NCI-H82 (cell line): ENCODE results near the gene FHOD3.

Experiments used
- DNase-seq: peaks from one replicate; lab custom pipeline; 2025; lab: John Stamatoyannopoulos, UW

FHOD3 gene

DNA sequence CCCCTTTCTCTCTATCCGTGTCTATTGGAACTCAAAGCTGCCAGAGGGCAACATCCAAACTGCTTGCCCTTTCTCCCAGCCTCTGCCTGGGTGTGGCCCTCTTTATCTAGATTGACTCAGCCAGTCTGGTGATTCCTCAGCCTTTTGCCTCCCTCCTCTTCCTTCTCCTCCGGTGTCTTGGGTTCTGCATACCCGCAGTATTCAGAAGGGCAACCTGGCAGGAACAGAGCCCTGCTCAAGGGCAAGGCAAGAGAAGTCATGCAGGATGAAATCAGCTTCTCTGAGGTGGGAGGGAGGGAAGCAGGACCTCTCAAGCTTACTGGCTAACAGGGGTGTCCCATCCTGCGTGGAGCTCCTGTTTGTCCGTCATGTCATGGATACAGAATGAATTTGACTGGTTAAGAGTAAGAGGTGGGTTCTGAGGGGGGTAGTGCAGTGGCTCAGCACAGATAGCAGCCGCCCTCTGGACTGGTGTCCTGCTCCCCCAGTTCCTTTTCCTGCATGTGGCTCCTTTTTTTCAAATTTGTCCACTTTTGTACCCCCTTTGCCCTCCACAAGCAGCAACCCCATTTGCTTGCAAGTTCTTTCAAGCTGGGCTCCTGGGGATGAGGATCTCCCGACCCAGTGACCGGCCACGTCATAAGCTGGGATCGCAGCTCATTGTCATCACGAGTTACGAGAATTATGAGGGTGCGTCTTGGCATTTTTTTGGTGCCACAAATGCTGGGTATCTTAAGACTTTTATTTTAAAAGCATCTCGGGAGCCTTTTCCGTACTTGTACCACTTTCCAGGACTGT, 154.1 kb downstream of the FHOD3 start:
- DNase-seq, result no peak

DNA sequence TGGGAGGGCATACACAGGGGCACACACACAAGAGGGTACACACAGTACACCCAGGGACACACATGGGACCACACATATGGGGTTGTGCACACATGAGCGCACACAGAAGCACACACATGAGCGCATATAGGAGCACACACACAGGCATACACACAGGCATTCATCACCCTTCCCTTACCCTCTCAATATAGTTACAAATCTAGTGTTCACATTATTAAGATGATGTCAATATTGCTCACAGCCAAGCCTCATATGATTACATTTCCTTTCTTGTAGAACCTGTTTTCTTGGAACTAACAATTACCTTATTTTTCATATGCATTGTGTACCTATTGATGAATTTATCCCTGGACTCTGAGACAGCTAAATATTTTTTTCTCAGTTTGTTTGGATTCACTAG, 156.7 kb downstream of the FHOD3 start:
- DNase-seq, result no peak

DNA sequence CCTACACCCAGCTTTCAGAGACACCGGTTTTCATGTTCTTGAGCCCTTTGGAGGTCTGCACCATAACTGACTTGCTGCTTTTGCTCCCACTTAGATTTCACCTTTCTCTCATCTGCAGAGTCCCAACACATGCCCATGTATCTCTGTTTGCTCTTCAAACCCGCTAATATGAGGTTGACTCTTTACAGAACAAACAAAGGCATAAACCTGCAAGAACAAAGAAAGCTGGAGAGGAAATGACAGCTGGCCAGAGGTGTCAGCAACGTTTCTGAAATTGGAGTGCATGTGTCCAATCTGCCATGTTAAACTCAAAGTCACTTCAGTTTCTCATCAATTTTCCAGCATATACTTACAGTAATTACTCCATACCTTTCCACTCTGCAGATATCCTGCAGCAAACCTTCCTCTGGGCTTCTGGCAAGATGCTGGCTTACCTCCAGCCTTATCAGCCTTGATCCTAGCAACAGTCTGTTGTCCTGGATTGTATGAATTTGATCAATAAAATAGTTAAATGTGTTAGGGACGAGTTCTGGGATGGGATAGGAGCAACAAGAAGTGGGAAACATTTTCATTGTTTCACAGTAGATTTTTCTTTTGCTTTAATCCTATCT, 157.4 kb downstream of the FHOD3 start:
- DNase-seq, result no peak

DNA sequence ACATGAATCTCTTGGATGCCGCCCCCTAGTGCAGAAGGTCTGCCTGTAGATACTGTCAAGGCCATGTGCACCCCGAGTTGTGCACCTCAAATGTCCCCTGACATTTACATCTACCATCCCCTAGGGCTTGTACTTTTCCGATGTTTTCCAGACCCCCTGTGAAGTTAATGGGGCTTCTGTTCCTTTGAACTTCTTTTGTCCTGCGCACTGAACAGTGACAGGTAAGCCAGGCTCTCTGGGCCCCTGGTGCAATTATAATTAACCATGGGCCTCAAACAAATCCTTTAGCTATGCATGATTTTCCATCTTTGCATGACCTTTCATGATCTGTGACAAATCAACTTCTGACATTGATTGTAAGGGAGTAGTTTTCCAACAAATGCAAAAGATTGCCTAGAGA, 158.4 kb downstream of the FHOD3 start:
- no peak for DNase-seq

DNA sequence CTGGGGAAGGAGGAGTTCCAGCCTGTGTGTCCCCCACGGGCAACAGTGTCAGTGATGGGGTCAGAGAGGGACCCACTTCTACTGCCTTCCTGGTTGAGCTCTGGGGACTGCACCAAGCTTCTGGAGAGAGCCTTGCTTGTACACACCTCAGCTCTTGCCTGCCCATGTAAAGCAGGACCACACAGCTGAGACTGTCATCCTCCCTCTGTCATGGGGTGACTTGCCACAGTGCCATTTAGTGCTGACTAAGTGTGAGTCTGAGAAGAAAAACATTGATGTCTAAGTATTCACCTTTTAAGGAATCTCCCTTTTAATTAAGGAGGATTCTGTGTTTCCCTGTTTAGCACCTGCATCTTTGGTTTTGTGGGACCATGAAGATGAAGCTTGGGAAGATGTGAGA, 159.1 kb downstream of the FHOD3 start:
- DNase-seq, result no peak

DNA sequence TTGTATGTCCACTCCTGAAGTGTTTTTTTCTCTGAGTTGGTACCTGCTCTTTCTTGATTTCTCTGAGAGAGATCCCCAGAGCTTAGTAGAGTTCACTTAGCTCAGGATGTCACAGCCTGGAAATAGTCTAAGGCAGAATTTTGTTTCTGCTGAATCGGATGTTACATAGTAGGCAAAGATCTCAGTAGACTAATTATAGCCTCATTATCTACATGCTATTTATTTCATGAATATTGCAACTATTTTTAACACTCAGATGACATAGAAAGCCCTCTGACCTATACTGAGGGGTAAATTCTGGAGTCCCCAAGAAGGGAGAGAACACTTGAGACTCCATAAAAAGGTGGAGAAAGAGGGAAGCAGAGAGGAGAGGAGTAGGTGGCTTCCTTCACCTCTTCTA, 160.2 kb downstream of the FHOD3 start:
- DNase-seq, result no peak

DNA sequence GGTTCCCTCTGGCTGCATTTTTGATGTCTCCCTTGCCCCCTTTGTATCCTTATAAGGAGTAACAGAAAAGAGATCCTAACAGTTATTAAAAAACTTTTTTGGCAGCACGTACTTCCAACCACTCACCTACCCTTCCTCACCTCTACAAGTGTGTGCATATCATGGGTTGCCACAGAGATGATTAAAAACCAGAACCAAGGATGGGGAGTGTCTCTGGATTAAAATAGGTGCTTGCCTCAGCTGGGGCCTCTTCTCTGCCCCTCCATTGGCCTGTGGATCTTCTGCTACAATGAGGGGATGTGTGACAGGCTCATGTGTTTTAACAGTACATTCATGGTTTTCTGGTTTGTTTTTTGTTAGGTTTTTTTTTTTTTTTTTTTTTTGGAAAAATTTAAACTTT, 160.8 kb downstream of the FHOD3 start:
- DNase-seq, result no peak

DNA sequence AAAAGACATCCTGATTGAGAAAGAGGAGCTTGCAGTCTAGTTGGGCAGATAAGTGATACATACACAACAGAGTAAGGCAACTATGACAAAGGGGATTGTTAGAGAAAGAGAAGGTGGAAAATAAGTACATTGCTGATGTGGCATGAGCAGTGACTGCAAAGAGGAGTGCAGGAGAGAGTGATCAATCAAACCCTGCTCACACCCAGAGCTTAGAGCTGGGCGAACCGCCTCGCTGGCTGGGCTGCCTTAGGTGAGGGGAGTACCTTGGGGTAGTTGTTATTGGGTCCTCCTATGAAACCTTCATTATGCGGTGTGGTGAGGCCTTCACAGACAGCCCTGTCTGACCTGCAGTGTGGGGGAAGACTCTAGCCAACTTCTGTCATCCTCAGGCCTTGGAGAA, 161.7 kb downstream of the FHOD3 start:
- no peak for DNase-seq

DNA sequence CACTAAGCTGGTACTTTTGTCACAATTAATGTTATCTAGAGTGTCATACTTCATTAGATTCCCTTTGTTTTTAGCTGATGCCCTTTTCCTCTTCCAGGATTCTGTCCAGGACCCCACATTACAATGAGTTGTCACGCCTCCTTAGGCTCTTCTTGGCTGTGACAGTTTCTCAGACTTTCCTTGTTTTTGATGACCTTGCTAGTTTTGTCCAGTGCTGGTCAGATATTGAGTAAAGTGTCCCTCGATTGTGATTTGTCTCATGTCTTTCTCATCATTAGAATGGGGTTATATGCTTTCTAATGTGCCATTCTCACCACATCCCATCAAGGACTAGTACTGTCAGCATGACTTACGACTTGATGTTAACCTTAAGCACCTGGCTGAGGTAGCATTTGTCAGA, 162.3 kb downstream of the FHOD3 start:
- DNase-seq, result no peak

DNA sequence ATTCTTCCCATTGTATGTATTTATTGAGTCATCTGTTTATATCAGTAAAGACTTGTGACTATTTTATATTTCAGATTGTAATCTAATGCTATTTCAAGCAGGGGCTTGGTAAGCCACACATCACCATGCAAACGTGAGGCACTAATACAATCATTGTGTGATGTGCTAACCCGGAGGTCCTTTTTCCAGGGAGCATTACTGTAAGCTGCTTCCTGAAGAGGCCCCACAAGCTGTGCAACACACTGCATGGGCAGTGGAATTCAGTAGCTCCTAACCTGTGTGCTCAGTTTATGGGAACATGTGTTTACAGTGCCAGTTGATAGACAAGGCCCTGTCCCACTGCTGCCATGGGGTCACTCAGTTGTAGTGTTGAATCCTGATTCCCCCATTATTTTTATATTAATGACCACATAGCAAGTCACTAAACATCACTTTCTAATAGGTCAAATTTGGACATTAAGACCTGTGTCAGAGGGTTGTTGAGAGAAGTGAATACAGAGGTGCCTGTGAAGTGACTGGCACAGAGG, 162.9 kb downstream of the FHOD3 start:
- DNase-seq, result no peak

DNA sequence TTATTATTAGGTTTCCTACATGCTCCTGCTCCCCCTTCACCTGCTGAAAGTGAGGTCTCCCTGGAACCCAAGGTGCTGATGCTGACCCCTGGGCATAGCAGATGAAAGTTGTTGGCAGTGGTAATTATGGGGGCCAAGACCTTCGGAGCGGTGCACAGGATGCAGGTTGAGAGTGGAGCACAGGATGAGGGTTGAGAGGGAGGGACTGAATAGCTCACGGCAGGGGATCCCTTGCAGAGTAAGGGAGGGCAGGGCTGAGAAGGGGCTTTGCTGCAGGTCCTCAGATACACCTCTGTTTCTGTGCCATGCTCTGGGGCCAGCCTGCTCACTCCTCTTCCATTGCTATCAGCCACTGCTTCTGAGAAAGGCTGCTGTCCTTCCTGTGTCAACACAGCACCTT, 163.3 kb downstream of the FHOD3 start:
- DNase-seq, result no peak

DNA sequence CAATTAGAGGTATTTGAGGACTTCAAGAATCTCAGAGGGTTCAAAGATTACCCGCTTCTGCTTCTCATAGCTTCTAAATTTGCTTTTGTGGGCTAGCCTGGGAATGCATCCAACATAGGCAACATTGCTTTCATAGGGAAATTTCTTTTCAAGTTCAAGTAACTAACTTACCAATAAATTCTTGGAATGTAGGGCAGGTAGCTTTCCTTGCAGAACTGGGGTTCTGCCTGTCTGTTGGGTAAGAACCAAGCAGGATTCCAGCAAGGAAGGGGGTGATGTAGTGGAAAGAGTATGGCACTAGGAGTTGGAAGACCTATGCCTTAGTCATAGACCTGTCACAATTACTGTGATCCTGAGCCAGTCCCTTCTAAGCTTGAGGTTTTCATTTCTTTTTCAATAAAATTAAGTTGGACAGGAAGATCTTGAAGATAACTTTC, 164.1 kb downstream of the FHOD3 start:
- DNase-seq, result no peak

DNA sequence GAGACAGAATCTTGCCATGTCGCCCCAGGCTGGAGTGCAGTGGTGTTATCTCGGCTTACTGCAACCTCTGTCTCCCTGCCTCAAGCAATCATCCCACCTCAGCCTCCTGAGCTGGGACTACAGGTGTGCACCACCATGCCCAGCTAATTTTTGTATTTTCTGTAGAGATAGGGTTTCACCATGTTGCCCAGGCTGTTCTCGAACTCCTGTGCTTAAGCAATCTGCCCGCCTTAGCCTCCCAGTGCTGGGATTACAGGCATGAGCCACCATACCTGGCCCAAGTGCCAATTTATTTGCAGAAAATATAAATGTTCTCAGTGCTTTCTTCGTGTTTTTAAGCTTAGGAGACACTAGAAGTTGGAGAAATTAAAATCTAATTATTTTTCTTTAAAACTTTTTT, 166.0 kb downstream of the FHOD3 start:
- peak; percentile 30 for DNase-seq

DNA sequence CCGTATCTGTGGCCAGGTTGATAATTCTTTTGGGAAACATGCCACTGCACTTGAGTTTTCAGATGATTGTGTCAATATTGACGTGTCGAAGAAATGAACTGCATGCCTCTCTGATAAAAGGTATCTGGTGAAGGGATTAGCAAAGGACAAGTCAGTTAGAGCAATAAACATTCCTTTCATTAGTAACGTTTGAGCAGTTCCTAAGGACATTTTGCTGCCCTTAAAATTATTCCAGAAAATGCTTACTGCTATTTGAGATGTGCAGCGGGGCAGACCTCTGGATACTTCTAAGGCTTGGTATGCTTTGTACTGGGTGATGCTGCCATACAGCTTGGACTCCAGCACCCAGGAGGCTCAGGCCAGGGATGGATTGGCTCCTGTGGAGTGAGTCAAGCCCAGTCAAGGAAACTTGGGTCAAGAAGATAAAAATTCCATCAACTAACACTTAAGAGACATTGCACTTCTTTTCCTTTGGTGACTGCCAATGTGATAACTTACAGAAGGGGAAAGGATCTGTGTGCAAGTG, 166.7 kb downstream of the FHOD3 start:
- DNase-seq, result no peak

DNA sequence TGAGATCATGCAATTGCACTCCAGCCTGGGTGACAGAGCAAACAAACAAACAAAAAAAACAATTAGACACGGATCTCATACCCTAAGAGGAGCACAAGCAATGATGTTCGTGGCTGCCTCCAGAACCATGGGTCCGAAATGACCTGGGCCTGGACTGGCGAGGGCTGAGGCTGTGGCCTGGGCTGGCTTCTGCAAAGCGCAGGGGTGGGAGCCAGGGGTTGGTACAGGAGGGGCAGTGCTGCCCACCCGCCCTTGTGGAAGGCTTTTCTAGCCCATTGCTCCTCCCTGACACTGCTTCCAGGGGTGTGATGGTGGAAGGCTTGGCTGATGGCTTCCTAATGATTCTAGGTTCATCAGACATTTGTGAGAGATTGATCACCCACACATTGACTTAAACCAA, 167.8 kb downstream of the FHOD3 start:
- DNase-seq, result no peak

DNA sequence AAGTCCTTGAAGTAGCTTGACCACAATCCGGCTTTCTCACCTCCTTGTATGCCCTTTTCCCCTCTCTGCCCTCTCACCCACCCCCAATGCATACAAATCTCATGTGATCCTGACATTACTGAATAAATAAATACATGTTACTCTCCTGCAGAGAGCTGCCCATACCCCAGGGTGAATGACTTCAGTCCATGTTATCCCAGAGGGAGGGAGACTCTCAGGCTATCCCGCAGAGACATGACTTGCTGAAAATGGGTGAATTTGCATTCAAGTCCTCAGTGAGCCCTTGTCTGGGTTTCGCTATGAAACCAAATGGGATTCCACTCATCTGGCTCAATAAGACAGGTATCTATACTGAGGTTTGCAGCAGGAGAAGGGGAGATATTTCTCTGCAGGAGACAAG, 168.5 kb downstream of the FHOD3 start:
- DNase-seq, result no peak

DNA sequence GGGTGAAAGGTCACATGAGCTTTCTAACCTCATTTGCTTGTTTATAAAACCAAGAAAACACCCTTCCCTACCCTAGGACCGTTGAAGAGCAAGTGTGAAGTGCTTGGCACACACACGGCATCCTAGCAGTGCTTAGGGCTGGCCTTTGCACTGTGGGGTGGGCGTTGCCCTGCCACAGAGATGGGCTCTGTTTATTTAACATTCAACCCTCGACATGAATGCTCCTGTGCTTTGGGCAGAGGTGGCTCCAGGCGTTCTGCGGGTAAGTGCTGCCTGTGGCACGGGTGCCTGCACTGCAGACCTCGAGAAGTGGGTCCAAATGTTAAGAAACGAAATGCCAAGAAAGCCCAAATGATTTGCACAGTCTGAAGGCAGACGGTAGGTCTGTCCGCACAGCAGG, 170.1 kb downstream of the FHOD3 start:
- DNase-seq, result no peak

DNA sequence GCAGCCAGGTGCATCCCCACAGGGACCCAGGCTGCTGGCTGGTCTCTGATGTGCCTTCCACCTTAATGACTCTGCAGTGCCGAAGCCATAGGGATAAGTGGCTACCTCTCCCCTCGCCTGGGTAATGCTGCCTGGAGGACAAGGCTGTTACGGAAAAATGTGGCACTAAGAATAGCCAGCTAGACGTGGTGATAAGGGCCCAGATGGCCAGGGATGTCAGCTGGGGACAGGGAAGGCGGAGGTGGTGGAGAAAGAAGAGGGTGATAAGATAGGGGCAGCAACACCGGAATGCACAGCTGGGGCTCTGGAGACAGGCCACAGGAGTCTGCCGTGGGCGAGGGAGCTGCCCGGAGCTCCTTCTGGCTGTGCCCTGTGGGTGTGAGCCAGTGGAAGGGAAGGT, 170.6 kb downstream of the FHOD3 start:
- peak; percentile 67 for DNase-seq

DNA sequence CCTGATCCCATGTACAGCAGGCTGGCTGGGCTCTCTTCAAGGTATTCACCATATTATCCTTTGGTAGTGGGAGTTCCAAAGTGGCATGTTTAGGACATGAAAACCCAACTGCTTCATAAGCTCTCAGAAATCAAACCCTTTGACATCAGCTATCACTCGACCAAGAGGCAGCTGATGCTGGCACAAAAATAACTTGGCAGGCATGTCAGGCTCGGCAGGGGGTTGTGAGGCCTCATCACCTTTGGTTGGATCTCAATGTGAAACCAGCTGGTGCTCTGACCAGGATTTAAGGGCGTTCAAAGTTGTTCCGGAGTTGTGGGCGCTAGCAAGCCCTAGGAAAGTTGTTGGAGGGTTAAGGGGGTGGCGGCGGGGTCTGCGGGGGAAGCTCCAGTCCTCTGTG, 171.9 kb downstream of the FHOD3 start:
- no peak for DNase-seq

DNA sequence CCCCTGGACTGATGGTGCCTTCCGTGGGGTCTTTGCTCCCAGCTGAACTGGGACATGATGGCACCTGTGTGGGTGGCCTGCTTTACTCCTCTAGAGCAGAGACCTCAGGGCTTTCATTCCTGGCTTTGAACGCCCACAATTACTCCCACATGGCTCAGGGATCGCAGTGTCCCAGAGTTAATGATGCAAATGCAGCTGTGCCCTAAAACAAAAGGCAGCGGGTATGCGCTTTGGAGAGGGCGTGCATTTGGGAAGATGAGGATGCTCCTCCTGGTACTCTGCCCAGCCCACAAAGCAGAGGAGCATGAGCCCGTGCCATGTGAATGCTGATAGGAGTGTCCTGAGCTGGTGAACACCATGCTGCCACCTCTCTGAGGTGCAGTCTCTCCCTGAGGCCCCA, 173.4 kb downstream of the FHOD3 start:
- DNase-seq, result no peak

DNA sequence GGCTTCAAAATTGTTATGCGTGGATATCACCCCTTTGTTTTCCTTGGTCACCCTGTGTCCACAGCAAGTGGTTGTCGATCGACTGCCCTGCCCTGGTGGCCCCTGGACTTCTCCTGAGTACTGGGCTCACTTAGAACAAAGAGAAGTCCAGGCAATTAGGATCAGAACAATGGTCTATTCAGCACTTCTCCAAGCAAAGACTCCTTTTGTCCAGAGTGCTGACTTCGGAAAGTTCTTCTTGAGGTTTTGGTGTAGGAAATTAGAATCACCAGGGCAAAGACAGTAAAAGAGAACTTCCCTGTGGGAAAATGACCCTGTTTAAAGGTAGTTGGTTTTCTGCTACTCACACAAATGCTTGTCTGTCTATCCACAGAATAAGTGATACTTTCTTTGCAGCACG, 173.9 kb downstream of the FHOD3 start:
- DNase-seq, result no peak

DNA sequence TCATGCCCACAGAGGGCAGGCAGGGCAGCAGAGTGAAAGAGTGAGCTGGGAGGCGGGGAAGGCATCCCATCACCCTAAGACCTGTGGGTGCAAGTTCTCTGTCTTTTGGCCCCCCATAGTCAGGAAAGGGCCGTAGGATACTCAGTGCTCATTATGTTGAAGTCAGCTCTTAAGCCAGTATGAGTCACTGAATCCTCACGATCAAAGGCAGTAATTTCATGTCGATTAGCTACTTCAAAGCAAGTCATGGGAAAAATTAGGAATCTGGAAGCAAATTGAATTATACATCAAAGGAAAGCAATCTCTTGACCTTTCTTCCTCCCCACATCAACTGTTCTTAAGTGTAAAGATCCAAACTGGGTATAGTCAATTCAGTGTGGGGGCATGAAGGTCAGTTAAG, 178.9 kb downstream of the FHOD3 start:
- no peak for DNase-seq

DNA sequence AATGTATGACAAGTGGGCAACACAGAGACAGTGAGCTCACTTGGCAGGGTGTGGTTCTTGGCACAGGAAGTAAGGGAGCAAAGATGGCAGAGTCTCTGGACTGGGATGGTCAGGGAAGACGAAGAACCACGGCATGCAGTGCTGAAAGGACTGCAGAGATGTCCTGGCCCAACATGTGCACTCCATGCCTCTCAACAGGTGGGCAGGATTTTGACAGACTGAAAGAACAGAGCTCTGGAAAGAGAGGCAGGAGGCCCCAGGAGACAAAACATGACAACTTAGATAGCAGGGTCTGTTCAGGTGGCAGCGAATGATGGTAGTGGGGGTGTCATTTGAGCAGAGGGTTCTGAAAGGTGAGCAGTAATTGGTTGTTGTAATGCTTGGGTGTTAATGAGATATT, 180.3 kb downstream of the FHOD3 start:
- DNase-seq, result no peak
